ENCODE measurements around the gene ADCY6. TPM values are rescaled to one million over a fixed set of nuclear protein-coding genes. Genes with fewer than 3 reads are reported as not detected.

The ADCY6 gene
- total RNA-seq, 1 donor from 2014 or later: 71.9 TPM

- H3K4me1 Mint-ChIP-seq (ENCODE audit: unreplicated experiment): peaks cover 37% of the 10 kb centered on the region
- H3K27me3 Mint-ChIP-seq (ENCODE audit: unreplicated experiment): no peaks in the 10 kb centered on the region
- H3K36me3 Mint-ChIP-seq (ENCODE audit: unreplicated experiment): peaks cover 13% of the 10 kb centered on the region
- peak within 1 kb of the TSS; percentile 98 for H3K27ac Mint-ChIP-seq (ENCODE audit: unreplicated experiment)
- DNase-seq (ENCODE audit: extremely low spot score, unreplicated experiment): peak; percentile 99
- H3K4me3 Mint-ChIP-seq (ENCODE audit: unreplicated experiment): peak within 1 kb of the TSS; percentile 97
- TF ChIP-seq CTCF (IDR thresholded peaks at IDR 0.05): peak; percentile 36
- peaks cover 8% of the 10 kb centered on the region for H3K9me3 Mint-ChIP-seq (ENCODE audit: unreplicated experiment)
Measured at GRCh38 chr12:48716493-48717251, 72.2 kb downstream of the ADCY6 start, which contains the start of gene CCNT1. Gene CCNT1, minus strand, starts transcription at chr12:48716707. Its CDS starts 32 bp downstream, at chr12:48716675.

Small RNAs within 50 kb of the gene (microRNA-seq; reads per million reads assigned to microRNA genes)
- not detected for gene MIR4701 (ENCODE audit: unreplicated experiment)

Other genes with a start within 250 kb of the ADCY6 start
- not detected in 2 replicates for gene LALBA, start 219.0 kb downstream of the ADCY6 start, total RNA-seq
- 26.3 and 31.0 TPM in 2 replicates for gene KANSL2, start 106.9 kb downstream of the ADCY6 start, total RNA-seq
- gene CCNT1, start 72.4 kb downstream of the ADCY6 start, total RNA-seq: 32.9 and 33.8 TPM in 2 replicates
- 66.5 and 83.3 TPM in 2 replicates for gene CACNB3, start 29.4 kb upstream of the ADCY6 start, total RNA-seq
- gene DDX23, start 63.1 kb upstream of the ADCY6 start, total RNA-seq: 67.3 and 72.2 TPM in 2 replicates
- 0.89 and 1.0 TPM in 2 replicates for gene RND1, start 76.8 kb upstream of the ADCY6 start, total RNA-seq
- gene FKBP11, start 136.4 kb upstream of the ADCY6 start, total RNA-seq: 16.2 and 16.4 TPM in 2 replicates
- 138 and 144 TPM in 2 replicates for gene ARF3, start 168.4 kb upstream of the ADCY6 start, total RNA-seq
- not detected in 2 replicates for gene WNT10B, start 182.6 kb upstream of the ADCY6 start, total RNA-seq
- gene WNT1, start 189.2 kb upstream of the ADCY6 start, total RNA-seq: not detected in 2 replicates
- 0.08 and 0.26 TPM in 2 replicates for gene DDN, start 210.3 kb upstream of the ADCY6 start, total RNA-seq
- 75.6 and 80.6 TPM in 2 replicates for gene PRKAG1, start 229.7 kb upstream of the ADCY6 start, total RNA-seq